Stimulated activated CD4-positive, alpha-beta T cell treated with anti-CD3 and anti-CD28 coated beads, TNF-alpha, amount 100 ng/mL, for 48 hours (primary cell): ENCODE results near the gene SDK2.

ENCODE experiments used
- DNase-seq, 3 donors: peaks; one replicate each; pipeline ENCODE4 v3.0.0-alpha.2; 2020; ENCODE audit warnings: low read depth in 3 of 3

SDK2 gene

GRCh38 chr17:73423806-73424205, 220.4 kb downstream of the SDK2 start:
- no peak for DNase-seq

GRCh38 chr17:73423159-73423715, 221.0 kb downstream of the SDK2 start:
- DNase-seq: no peak

GRCh38 chr17:73422121-73422520, 222.1 kb downstream of the SDK2 start:
- no peak for DNase-seq

- no peak for DNase-seq
These were observed 223.3 kb downstream of the SDK2 start for GRCh38 chr17:73420897-73421296.

- DNase-seq: no peak
These were observed 224.4 kb downstream of the SDK2 start for GRCh38 chr17:73419881-73420280.

GRCh38 chr17:73419051-73419450, 225.2 kb downstream of the SDK2 start:
- no peak for DNase-seq

GRCh38 chr17:73415782-73416181, 228.5 kb downstream of the SDK2 start:
- DNase-seq: no peak

GRCh38 chr17:73414171-73414955, 229.9 kb downstream of the SDK2 start:
- DNase-seq: no peak

GRCh38 chr17:73412914-73413313, 231.3 kb downstream of the SDK2 start:
- DNase-seq: no peak

- DNase-seq: no peak
These were observed 232.9 kb downstream of the SDK2 start for GRCh38 chr17:73411313-73411747.

GRCh38 chr17:73410586-73411312, 233.5 kb downstream of the SDK2 start:
- no peak for DNase-seq

GRCh38 chr17:73404246-73404645, 240.0 kb downstream of the SDK2 start:
- DNase-seq: no peak

- DNase-seq: no peak
These were observed 241.8 kb downstream of the SDK2 start for GRCh38 chr17:73402466-73402865.

GRCh38 chr17:73401911-73402310, 242.3 kb downstream of the SDK2 start:
- no peak for DNase-seq

GRCh38 chr17:73400915-73401545, 243.2 kb downstream of the SDK2 start:
- DNase-seq: no peak

- no peak for DNase-seq
These were observed 245.2 kb downstream of the SDK2 start for GRCh38 chr17:73399056-73399455.

- no peak for DNase-seq
These were observed 246.2 kb downstream of the SDK2 start for GRCh38 chr17:73397856-73398540.

GRCh38 chr17:73397278-73397826, 246.9 kb downstream of the SDK2 start:
- DNase-seq: no peak

- DNase-seq: no peak
These were observed 247.6 kb downstream of the SDK2 start for GRCh38 chr17:73396431-73397277.
